ENCODE data around the gene TGM3.
A peak's percentile ranks its signal among the peaks of the same experiment; 100 is the strongest.

The TGM3 gene

GRCh38 chr20:2385026-2385425 lies 89.2 kb downstream of the TGM3 start:
- DNase-seq = no peak

DNA sequence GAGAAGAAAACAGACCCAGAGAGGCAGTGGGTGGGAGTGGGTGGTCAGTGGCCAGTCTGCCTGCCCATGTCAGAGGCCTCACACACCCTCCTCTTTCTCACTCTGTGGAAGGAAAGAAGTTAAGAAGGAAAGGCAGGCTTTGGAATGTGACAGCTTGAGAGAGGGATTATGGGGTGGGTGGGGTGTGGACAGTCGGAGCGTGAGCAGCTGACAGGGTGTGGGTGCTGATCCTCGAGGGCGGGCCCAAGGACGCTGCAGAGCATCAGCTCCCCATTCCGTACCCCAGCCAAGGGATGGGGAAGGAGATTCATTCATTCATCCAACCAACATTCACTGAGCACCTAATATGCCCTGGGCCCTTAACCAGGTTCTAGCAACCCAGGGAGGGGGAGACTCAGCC lies 89.7 kb downstream of the TGM3 start:
- DNase-seq = no peak

GRCh38 chr20:2386516-2387179 lies 90.8 kb downstream of the TGM3 start:
- no peak for DNase-seq

GRCh38 chr20:2387180-2387577 lies 91.4 kb downstream of the TGM3 start:
- DNase-seq = peak; percentile 53

- DNase-seq = no peak
Measured at GRCh38 chr20:2387580-2387979, 91.8 kb downstream of the TGM3 start.

Data from MV-4-11 (cell line).